H1 (cell line): ENCODE measurements around the gene GTF2F2.

ENCODE experiments used
- POLR2A ChIP-seq, 2 experiments: IDR thresholded peaks; 1 replicate in 1 of 2; 2 replicates in 1 of 2; pipeline ENCODE4 v1.6.1; 2011; ENCODE audit warnings: low read depth in 2 of 2, low read length in 2 of 2, mild to moderate bottlenecking in 2 of 2; ENCODE audit errors: control extremely low read depth in 1 of 2
- TF ChIP-seq, protein P1 (sequence below), 3 experiments: IDR thresholded peaks; 1 replicate in 2 of 3; 2 replicates in 1 of 3; pipeline versions ENCODE4 v1.5.1 to v1.6.1; 2011; ENCODE audit warnings: low read length in 3 of 3, mild to moderate bottlenecking in 3 of 3, inconsistent platforms in 2 of 3, low read depth in 1 of 3, moderate library complexity in 1 of 3; ENCODE audit not compliant: insufficient read depth in 1 of 3; ENCODE audit errors: control extremely low read depth in 1 of 3

GRCh38 chr13:45303026-45303425, 182.7 kb downstream of the GTF2F2 start:
- TF ChIP-seq, protein P1, sequence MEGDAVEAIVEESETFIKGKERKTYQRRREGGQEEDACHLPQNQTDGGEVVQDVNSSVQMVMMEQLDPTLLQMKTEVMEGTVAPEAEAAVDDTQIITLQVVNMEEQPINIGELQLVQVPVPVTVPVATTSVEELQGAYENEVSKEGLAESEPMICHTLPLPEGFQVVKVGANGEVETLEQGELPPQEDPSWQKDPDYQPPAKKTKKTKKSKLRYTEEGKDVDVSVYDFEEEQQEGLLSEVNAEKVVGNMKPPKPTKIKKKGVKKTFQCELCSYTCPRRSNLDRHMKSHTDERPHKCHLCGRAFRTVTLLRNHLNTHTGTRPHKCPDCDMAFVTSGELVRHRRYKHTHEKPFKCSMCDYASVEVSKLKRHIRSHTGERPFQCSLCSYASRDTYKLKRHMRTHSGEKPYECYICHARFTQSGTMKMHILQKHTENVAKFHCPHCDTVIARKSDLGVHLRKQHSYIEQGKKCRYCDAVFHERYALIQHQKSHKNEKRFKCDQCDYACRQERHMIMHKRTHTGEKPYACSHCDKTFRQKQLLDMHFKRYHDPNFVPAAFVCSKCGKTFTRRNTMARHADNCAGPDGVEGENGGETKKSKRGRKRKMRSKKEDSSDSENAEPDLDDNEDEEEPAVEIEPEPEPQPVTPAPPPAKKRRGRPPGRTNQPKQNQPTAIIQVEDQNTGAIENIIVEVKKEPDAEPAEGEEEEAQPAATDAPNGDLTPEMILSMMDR (IDR thresholded peaks at IDR 0.05; ENCODE audit: control extremely low read depth in 1 of 3, insufficient read depth in 1 of 3, low read depth in 1 of 3, low read length in 3 of 3) = no peak
- no peak for TF ChIP-seq POLR2A (IDR thresholded peaks at IDR 0.05; ENCODE audit: control extremely low read depth in 1 of 2, low read depth in 2 of 2, low read length in 2 of 2)
